Measurements from ENCODE around the gene BLZF1. TPM values are rescaled to one million over a fixed set of nuclear protein-coding genes. Genes with fewer than 3 reads are reported as not detected.

Gene BLZF1
- total RNA-seq, 1 donor from 2014 or later: 21.4 TPM

Other genes starting within 250 kb of the BLZF1 start
- gene NME7, start 398 bp upstream of the BLZF1 start, total RNA-seq: 10.8 TPM
- 0.58 TPM for gene CCDC181, start 59.3 kb downstream of the BLZF1 start, total RNA-seq
- gene SLC19A2, start 117.7 kb downstream of the BLZF1 start, total RNA-seq: 53.9 TPM
- gene F5, start 218.3 kb downstream of the BLZF1 start, total RNA-seq: 3.8 TPM

Data from mesenteric fat pad (tissue), 1 donor.